NK-92 (cell line): ENCODE results near the gene INPPL1.

Experiments used
- DNase-seq: peaks from one replicate; lab custom pipeline; 2025; ENCODE audit not compliant: unreplicated experiment; lab: John Stamatoyannopoulos, UW

INPPL1 gene

DNA sequence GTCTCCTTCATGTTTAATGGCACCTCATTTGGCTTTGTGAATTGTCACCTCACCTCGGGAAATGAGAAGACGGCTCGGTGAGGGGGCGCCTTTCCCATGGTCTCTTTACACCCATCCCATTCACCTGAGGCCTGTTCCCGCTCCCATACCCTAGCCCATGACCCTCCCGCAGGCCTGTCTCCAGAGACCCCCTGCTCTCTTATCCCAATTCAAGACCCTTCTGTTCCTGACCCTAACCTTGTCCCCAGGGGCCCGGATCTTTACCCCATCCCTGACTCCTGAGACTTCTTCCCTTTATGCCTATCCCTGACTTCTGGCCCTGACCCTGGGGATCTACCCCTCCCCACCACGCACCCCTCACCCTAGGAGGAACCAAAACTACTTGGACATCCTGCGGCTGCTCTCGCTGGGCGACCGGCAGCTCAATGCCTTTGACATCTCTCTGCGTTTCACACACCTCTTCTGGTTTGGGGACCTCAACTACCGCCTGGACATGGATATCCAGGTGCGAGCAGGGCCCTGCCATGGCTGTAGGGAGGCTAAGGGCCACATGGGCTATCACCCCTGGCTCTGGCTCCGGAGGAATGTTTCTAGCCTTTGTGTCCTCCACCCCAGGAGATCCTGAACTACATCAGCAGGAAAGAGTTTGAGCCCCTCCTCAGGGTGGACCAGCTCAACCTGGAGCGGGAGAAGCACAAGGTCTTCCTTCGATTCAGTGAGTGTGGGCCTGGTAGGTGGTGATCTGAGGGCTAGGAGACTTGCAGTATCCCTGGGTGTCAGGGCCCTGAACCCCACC lies 7.9 kb downstream of the INPPL1 start:
- DNase-seq, result no peak

DNA sequence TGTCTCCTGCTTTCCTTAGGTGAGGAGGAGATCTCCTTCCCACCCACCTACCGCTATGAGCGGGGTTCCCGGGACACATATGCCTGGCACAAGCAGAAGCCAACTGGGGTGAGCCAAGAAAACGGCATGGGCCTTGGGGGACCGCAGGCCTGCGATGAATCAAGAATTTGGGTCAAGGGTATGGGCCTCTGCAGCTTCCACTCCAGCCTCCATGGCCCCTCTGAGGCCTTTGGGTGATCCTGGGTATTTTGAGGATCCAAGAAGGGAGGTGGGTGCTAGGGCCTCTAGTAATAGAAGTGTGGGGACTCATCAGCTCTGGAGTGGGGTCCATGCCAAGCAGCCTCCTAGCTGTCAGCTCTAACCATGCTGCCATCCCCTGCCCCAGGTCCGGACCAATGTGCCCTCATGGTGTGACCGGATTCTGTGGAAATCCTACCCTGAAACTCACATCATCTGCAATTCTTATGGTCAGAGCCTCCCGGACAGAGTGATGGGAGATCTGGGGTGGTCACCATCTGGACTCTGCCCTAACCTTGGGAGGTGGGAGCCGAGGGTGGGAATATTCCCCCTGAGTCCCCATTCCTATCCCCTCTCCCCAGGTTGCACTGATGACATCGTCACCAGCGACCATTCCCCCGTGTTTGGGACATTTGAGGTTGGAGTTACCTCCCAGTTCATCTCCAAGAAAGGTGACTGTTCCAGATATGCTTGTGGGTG lies 8.6 kb downstream of the INPPL1 start:
- DNase-seq, result no peak

DNA sequence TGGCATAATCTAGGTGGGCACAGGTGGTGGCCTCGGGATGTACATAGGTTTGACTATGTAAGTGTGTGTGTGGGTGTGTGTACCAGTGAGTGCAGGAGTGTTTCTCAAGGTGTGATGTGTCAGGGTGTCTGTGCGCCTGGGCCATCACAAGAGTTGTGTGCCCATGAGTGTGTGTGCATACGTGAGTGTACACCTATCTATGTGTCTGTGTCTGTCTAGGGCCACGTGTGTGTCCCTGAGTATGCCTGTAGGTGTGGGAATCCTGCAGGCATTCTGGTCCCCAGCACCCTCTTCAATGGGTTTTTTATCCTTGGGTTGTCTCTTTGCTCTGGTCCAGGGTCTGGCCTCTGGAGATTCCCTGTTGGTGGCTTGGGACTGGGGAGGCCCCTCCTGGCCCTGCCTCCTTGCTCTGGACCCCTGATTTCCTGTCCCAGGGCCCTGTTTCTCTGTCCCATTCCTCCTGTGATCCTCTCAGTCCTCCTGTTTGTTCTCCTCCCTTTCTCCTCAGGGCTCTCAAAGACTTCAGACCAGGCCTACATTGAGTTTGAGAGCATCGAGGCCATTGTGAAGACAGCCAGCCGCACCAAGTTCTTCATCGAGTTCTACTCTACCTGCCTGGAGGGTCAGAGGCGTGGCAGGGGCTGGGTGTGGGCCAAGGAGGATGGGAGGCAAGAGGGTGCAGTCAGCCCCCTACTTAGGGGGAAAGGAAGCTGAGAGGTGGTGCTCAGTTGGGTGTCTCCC lies 9.4 kb downstream of the INPPL1 start:
- no peak for DNase-seq

DNA sequence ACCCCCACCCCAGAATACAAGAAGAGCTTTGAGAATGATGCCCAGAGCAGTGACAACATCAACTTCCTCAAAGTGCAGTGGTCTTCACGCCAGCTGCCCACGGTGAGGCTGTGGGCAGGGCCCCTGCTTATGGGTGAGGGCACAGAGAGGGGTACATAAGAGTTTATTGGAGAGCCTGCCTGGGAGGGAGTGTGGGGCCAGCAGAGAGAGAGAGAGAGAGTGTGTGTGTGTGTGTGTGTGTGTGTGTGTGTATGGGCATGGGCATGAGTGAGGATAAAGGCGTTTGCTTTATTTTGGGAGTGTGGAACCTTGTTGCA lies 9.9 kb downstream of the INPPL1 start:
- DNase-seq, result no peak

DNA sequence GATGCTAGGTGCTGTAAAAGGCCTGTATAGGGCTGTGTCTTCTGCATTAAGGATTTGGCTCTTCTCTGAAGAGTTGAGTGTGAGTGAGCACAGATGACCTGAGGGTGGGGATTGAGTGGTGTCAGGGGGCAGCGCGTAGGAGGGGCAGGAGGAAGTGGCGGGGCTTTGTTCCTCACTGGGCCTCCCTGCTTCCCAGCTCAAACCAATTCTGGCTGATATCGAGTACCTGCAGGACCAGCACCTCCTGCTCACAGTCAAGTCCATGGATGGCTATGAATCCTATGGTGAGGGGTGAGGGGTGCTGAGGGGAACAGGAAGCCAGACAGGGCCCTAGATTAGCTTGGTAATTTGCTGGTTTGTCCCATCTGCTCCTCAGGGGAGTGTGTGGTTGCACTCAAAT lies 10.4 kb downstream of the INPPL1 start:
- DNase-seq, result no peak

DNA sequence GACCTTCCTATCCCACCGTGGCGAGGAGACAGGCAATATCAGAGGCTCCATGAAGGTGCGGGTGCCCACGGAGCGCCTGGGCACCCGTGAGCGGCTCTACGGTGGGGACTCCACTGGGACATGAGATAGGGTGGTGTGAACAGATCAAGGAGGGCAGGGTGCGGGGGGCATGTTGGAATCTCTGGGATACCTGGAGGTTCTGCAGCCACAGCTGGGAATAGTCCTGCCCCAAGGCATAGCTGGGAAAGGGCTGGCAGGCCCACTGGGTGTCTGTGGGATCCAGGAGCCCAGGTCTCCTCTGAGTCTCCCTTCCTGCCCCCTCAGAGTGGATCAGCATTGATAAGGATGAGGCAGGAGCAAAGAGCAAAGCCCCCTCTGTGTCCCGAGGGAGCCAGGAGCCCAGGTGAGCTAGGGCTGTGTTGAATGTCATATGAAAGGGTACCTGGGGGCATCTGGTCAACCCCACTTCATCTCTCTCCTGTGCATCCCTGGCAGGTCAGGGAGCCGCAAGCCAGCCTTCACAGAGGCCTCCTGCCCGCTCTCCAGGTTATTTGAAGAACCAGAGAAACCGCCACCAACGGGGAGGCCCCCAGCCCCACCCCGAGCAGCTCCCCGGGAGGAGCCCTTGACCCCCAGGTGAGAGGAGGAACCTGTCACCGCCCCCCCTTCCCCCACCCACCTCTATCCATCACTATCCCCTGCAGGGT lies 10.9 kb downstream of the INPPL1 start:
- DNase-seq, result no peak

DNA sequence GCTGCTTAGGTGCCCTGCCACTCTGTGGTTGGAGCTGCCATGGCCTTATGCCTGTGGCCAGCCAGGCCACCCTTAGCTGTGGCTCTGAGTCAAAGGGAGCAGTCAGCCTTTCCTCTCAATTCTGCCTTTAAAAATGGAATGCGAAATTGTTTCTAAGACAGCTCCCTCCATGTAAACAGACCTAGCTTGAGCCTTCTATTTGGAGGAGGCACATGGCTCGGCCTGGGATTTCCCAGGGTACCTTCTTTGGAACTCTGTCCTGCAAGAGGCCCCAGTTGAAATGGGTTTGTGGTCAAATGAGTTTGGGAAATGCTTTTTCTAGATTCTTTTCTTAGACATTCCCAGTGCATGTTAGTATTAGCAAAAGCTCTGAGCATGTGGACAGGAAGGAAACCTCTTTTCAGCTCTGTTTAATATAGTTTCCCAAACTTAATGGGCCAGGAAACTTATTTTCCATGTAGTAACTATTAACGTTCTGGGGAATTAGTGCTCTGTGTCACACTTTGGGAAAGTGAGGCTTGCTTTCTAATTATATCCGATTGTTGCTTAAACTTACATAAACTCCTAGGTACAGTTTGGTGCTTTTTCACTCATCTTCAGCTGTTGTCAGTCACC lies 11.6 kb downstream of the INPPL1 start:
- no peak for DNase-seq

DNA sequence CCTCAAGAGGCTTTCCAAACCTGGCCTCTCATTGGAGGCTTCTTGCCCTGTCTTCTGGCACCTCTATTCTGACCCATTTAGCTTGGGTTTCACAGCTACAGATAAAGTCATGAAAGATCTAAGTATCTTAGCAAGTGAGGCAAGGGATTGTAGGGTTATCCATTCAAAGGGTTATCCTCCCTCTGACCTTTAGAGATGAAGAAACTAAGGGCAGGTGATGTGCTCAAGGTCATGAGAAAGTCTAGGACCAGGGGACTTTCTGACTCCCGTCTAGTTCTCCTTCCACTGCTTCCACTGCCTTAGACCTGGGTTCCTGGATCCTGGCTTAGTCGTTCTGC lies 12.2 kb downstream of the INPPL1 start:
- no peak for DNase-seq

DNA sequence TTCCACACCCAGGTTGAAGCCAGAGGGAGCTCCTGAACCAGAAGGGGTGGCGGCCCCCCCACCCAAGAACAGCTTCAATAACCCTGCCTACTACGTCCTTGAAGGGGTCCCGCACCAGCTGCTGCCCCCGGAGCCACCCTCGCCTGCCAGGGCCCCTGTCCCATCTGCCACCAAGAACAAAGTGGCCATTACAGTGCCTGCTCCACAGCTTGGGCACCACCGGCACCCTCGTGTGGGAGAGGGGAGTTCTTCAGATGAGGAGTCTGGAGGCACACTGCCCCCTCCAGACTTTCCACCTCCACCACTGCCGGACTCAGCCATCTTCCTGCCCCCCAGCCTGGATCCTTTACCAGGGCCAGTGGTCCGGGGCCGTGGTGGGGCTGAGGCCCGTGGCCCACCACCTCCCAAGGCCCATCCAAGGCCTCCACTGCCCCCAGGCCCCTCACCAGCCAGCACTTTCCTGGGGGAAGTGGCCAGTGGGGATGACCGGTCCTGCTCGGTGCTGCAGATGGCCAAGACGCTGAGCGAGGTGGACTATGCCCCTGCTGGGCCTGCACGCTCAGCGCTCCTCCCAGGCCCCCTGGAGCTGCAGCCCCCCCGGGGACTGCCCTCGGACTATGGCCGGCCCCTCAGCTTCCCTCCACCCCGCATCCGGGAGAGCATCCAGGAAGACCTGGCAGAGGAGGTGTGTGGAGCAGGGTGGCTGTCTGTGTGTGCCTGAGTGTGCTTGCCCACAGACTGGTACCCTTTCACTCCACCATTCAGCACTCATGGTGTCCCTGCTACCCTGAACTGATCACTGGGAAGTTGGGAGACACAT lies 12.8 kb downstream of the INPPL1 start:
- DNase-seq, result no peak

DNA sequence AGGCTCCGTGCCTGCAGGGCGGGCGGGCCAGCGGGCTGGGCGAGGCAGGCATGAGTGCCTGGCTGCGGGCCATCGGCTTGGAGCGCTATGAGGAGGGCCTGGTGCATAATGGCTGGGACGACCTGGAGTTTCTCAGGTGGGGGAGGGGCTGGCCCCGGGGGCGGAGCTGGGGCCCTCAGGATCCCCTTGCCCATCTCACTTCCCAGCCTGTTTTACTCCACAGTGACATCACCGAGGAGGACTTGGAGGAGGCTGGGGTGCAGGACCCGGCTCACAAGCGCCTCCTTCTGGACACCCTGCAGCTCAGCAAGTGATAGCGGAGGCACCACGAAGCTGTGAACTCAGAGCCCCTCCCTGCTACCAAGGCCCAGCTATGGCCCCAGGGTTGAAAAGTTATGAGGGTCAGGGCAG lies 13.5 kb downstream of the INPPL1 start:
- DNase-seq, result no peak

DNA sequence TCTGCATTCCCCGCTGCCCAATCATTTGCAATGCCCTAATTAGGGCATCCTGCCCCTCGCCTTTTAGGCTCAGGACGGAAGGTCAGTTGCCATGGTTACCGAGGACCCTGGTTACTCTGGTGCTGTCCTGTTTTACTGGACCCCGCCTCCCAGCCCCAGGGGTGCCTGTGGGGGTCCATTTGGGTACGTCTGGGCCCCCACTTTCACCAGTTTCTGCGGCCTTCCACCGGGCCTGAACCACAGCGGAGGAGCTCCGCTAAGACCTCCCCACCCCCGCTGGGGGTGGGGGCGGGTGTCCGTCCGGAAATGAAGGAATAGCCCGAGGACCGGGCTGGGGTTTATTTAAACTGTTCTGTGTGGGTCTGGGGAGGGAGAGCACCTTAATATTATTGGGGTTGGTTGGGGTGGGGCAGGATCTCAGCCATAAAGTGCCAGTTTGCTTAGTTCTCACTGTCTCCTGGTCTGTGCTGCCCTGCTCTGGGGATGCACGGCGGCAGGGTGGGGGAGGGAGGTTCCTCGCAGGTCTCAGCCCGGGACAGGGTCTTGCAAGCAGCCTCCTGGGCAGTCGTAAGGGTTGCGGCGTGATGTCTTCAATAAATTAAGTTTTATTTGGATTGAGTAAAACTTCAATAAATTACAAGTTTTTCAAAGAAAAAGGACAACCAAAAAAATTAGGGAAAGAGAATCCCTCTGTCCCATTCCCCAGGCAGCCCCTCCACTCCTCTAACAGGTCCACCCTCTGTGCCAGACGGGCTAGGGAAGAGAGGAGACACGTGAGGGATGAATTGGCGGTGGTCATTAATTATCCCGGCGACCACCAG lies 14.1 kb downstream of the INPPL1 start:
- no peak for DNase-seq

DNA sequence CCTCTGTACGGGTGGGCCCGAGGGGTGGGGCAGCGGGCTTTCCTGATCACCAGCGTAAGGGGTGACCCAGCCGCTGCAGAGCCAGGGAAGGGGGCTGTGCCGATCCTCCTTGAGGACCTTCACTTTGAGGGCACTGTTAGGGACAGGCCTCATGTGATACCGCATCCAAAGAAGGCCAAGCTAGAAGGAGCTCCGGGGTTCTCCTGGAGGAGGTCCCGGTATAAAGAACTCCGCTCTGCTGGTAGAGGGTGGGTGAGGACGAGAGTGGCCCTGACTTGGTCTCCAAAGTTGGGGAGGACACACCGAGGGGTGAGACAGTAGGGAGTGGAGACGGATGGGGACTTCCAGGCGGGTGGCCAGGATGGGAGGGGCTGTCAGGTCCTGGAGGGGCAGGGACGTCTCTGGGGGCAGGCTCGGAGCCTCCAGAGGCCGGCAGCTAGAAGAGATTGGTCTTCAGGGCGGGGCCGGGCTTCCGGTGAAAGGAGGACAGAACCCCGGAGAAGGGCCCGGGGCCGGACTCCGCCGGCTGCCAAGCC lies 14.8 kb downstream of the INPPL1 start:
- no peak for DNase-seq

DNA sequence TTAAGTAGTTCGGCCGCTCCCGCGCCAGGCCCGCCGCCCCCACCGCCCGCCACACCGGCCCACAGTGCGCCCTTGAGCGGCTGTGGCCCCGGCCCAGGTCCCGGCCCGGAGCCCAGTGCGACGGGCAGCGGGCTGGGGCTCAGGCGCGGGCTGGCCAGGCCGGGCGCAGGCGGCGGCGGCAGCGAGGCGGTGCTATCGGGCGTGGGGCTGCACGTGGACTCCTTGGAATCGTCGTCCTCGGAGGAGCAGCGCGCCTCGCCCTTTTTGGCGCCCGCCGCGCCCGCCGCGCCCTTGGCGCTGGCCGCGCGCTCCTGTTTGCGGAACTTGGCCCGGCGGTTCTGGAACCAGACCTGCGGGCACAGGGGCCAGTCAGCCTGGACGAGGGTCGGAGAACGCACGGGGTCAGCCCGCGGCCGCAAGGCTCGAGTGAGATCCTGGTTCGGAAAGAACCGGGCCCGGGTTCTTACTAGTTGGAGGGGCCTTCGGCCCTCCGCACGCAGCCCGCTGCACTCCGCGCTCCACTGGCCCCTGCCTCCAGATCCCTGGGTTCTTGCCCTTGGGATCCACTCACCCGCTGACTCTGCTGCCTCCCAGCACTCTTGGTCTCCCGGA lies 15.4 kb downstream of the INPPL1 start:
- no peak for DNase-seq

DNA sequence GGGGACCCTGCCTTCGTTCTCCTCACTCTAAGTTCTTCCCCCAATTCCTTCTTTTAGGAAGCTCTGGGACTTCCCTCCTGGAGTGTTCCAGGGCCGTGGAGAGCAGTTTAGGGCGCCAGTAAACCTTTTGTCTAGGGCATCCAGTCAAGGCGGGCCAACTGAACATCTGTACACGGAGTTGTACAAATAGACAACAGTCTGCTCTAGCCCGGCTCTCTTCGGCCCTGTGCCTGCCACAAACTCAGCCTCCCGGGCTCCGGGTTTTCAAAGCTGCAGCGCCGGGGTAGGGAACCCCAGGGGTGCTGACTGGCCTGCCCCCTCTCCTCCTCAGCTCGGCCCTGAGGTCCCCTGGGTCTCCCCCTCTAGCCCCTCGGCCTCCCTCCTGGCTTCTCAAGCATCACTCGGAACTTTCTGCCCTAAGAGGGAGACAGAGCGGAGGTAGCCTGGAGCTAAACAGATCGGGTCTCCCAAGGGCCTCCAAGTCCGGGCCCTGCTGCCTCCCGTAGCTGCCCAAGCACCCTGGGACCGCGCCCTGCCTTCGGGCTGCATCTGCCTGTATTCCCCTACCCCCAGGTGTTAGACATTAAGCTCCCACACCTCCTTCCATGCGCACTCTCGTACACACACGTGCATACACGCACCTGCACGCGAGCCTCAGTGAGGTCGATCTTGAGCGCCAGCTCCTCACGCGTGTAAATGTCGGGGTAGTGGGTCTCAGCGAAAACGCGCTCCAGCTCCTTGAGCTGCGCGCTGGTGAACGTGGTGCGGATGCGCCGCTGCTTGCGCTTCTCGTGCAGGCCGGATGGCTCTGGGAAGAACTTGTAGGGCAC lies 16.1 kb downstream of the INPPL1 start:
- no peak for DNase-seq

DNA sequence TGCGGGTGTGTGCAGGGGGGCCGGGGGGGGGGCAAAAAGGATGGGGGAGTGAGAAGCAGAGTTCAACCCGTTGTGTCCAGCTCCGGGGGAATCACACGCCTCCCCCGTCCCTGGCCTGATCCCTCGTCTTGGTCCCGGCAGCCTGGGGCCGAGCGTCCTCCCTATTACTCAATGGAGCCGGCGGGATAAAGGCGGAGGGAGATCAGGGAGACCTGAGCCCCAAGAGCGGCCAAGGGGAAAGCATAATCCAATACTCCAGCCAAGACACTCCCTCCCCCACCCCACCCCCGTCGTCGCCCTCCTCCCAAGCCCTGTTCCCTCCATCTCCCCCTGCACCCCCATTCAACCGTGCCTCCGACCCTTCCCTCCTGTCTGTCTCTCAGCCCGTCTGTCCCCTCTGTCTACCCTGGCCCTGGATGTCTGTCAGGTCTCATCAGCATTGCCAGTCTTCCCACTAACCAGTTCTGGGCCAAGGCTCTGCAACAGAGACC lies 16.8 kb downstream of the INPPL1 start:
- DNase-seq, result no peak

DNA sequence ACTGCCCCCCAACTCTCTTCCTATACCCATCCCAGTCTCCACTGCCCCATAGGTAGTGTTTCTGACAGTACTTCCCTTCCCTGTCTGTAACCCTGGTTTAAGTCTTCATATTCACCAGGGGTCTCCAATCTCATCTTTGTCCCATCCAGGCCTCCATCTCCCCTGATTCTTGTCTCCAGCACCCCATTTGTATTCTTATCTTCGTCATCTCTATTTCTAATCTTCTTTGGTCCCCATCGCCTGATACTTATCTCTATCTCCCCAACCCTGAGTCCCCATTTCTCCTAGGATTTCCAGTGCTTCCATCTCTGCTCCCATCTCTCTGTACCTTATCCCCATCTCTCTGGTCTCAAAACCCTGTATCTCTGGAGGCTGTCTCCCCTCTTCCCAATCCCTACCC lies 17.6 kb downstream of the INPPL1 start:
- no peak for DNase-seq

DNA sequence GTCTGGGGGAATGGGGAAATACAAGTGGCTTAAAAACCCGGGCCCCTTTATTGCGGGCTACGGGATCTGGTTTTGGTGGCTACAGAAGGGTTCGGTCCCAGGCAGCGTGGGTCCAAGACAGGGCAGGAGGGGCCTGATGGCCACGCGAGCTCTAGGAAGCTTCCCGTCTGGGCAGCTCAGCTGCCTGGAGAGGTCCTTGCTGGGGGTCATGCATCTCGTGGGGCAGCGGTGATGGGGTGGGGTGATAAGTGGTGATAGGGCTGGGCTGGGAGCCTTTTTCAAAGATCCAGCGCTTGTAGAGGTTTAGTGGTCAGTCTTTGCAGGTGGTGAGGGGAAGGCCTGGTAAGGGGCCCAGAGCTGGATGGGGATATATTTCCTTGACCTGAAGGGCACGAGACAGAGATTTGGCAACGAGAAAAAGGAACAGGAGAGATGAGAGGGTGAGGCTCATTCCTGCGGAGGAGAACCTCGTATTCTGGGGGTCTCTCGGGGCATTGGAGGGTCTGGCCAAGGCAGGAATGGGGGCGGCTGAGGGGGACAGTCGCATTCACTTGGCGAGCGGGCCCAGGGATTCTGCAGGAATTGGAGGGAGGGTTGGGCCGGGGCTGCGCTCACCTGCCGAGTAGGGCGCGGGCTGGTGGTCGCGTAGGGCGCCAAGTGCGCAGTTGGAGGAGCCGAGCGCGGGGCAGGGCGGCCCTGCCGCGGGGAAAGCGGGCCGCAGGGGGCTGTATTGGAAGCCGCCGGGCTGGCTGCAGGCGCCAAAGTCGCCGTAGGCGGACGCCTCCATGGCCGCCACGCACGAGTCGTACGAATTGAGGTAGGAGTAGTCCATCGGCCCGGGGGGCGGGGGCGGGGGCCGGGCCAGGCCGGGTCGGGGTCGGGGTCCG lies 18.8 kb downstream of the INPPL1 start:
- no peak for DNase-seq
